Liver (tissue), 9 donors: Measurements from ENCODE around the gene PDIA3. TPM values are rescaled to one million over a fixed set of nuclear protein-coding genes. Genes with fewer than 3 reads are reported as not detected.

ENCODE experiments used
- DNase-seq: peaks from one replicate; pipeline ENCODE4 v3.0.0-alpha.2; 2017; ENCODE audit warnings: low spot score
- H3K27ac ChIP-seq, 2 donors: one replicate each; pipeline ENCODE4 v1.7.0; 2013; ENCODE audit warnings: inconsistent platforms in 2 of 2, low read length in 2 of 2, control low read depth in 1 of 2, low read depth in 1 of 2, mild to moderate bottlenecking in 1 of 2
- H3K27me3 ChIP-seq, 4 donors: one replicate each; pipeline versions ENCODE4 v1.6.1 to v1.7.0; 2013; ENCODE audit warnings: low read length in 3 of 4, inconsistent platforms in 1 of 4, mild to moderate bottlenecking in 1 of 4, moderate library complexity in 1 of 4; ENCODE audit not compliant: control insufficient read depth in 4 of 4, insufficient read depth in 4 of 4
- H3K36me3 ChIP-seq, 4 donors: one replicate each; pipeline versions ENCODE4 v1.6.1 to v1.7.0; 2013; ENCODE audit warnings: low read length in 3 of 4, mild to moderate bottlenecking in 3 of 4, low read depth in 1 of 4, moderate library complexity in 1 of 4; ENCODE audit not compliant: control insufficient read depth in 4 of 4, insufficient read depth in 3 of 4
- H3K4me1 ChIP-seq, 4 donors: one replicate each; pipeline versions ENCODE4 v1.6.1 to v1.7.0; 2013; ENCODE audit warnings: low read length in 3 of 4, mild to moderate bottlenecking in 3 of 4, moderate library complexity in 1 of 4; ENCODE audit not compliant: control insufficient read depth in 4 of 4, insufficient read depth in 4 of 4
- H3K4me3 ChIP-seq, 3 donors: one replicate each; pipeline versions ENCODE4 v1.6.1 to v1.7.0; 2013; ENCODE audit warnings: low read length in 3 of 3, control low read depth in 1 of 3, low read depth in 1 of 3, mild to moderate bottlenecking in 1 of 3
- H3K9ac ChIP-seq, 2 donors: one replicate each; pipeline ENCODE4 v1.7.0; 2013; ENCODE audit warnings: low read length in 2 of 2, mild to moderate bottlenecking in 2 of 2, moderate library complexity in 2 of 2, control low read depth in 1 of 2, low read depth in 1 of 2
- H3K9me3 ChIP-seq, 4 donors: one replicate each; pipeline versions ENCODE4 v1.6.1 to v1.7.0; 2013; ENCODE audit warnings: low read length in 3 of 4; ENCODE audit not compliant: control insufficient read depth in 4 of 4
- ATF3 ChIP-seq: IDR thresholded peaks from 2 replicates; pipeline ENCODE4 v1.6.1; 2016; ENCODE audit warnings: antibody characterized with exemption
- CTCF ChIP-seq: fragments of 150-350 bp; IDR thresholded peaks from 2 replicates; pipeline ENCODE4 v1.5.1; 2017; ENCODE audit warnings: improper control_type of control experiment, low read depth, low read length; ENCODE audit not compliant: missing input control
- EGR1 ChIP-seq, 2 donors: IDR thresholded peaks; 2 replicates each; pipeline ENCODE4 v1.6.1; 2016 to 2018; ENCODE audit warnings: antibody characterized with exemption in 2 of 2, low read depth in 2 of 2
- FOXA1 ChIP-seq: IDR thresholded peaks from 2 replicates; pipeline ENCODE4 v1.6.1; 2016; ENCODE audit warnings: antibody characterized with exemption
- FOXA2 ChIP-seq: IDR thresholded peaks from 2 replicates; pipeline ENCODE4 v1.6.1; 2016; ENCODE audit warnings: antibody characterized with exemption
- GABPA ChIP-seq, 2 donors: IDR thresholded peaks in 1 of 2; conservative IDR thresholded peaks in 1 of 2; 2 replicates each; pipeline ENCODE4 v1.6.1; 2016; ENCODE audit warnings: antibody characterized with exemption in 2 of 2, mild to moderate bottlenecking in 1 of 2, moderate library complexity in 1 of 2
- HNF4A ChIP-seq, 2 donors: conservative IDR thresholded peaks; 2 replicates each; pipeline ENCODE4 v1.6.1; 2016; ENCODE audit warnings: antibody characterized with exemption in 2 of 2, mild to moderate bottlenecking in 2 of 2
- HNF4G ChIP-seq: IDR thresholded peaks from 2 replicates; pipeline ENCODE4 v1.6.1; 2016; ENCODE audit warnings: antibody characterized with exemption
- JUND ChIP-seq, 2 donors: IDR thresholded peaks; 2 replicates each; pipeline ENCODE4 v1.6.1; 2016; ENCODE audit warnings: antibody characterized with exemption in 2 of 2
- MAX ChIP-seq: IDR thresholded peaks from 2 replicates; pipeline ENCODE4 v1.6.1; 2016; ENCODE audit warnings: antibody characterized with exemption
- NR2F2 ChIP-seq: IDR thresholded peaks from 2 replicates; pipeline ENCODE4 v1.6.1; 2016; ENCODE audit warnings: antibody characterized with exemption
- RAD21 ChIP-seq, 2 donors: IDR thresholded peaks; 2 replicates each; pipeline ENCODE4 v1.6.1; 2016; ENCODE audit warnings: antibody characterized with exemption in 2 of 2, mild to moderate bottlenecking in 2 of 2
- REST ChIP-seq: IDR thresholded peaks from 2 replicates; pipeline ENCODE4 v1.6.1; 2016; ENCODE audit warnings: antibody characterized with exemption, mild to moderate bottlenecking
- RXRA ChIP-seq, 2 donors: IDR thresholded peaks; 2 replicates each; pipeline ENCODE4 v1.6.1; 2017 to 2018; ENCODE audit warnings: antibody characterized with exemption in 2 of 2, mild to moderate bottlenecking in 1 of 2
- SP1 ChIP-seq: IDR thresholded peaks from 2 replicates; pipeline ENCODE4 v1.6.1; 2018; ENCODE audit warnings: antibody characterized with exemption, mild to moderate bottlenecking
- YY1 ChIP-seq: IDR thresholded peaks from 2 replicates; pipeline ENCODE4 v1.6.1; 2016; ENCODE audit warnings: antibody characterized with exemption, mild to moderate bottlenecking
- WGBS: extraction: QIAGEN DNeasy Blood & Tissue Kit; methylation state at CpG from one replicate; pipeline ENCODE4 v1.1.7; 2013; 5-methylcytosine and 5-hydroxymethylcytosine counted together
- polyA plus RNA-seq, 2 donors: library from polyadenylated mRNA; stranded (reverse) in 1 of 2; unstranded in 1 of 2; fragments of 200-250 nt in 1 of 2; fragments of >200 nt in 1 of 2; fragmentation: Nextera tagmentation in 1 of 2; extraction: Ambion mirVana in 1 of 2; gene quantifications; one replicate each; pipeline versions ENCODE4 v1.2.1 to v1.2.3, GENCODE V29; 2013 to 2015
- total RNA-seq, 2 donors: library from RNA; depleted of rRNA; stranded (reverse); fragments of >200 nt; gene quantifications; one replicate each; pipeline ENCODE4 v1.2.3, GENCODE V29; 2014
- donor health status: healthy.
- donor health status: healthy.
- donor health status: healthy.
- donor health status: healthy.
- donor health status: healthy.

Gene PDIA3
- total and polyA plus RNA-seq, 4 donors: 109 to 328 (median 215) TPM

GRCh38 chr15:43772624-43773023 lies 26.4 kb downstream of the PDIA3 start:
- H3K4me3 ChIP-seq: no peak overlapping the region
- H3K27ac ChIP-seq: no peak overlapping the region
- peaks cover 12 to 60% (median 55%) of the 10 kb centered on the region in 4 donors for H3K36me3 ChIP-seq
- TF ChIP-seq EGR1 (IDR thresholded peaks at IDR 0.05; ENCODE audit: low read depth in 2 of 2) (no peak), FOXA2 (no peak), ATF3 (no peak), YY1 (no peak), HNF4A (conservative IDR thresholded peaks at IDR 0.05) (no peak), RXRA (IDR thresholded peaks at IDR 0.05) (no peak), NR2F2 (no peak), FOXA1 (no peak)
- no peak for DNase-seq
- H3K4me1 ChIP-seq: peaks cover 0 to 21% (median 10%) of the 10 kb centered on the region in 4 donors
- no peaks in the 10 kb centered on the region for H3K9me3 ChIP-seq
- H3K27me3 ChIP-seq: no peaks in the 10 kb centered on the region
- no peak overlapping the region for H3K9ac ChIP-seq

GRCh38 chr15:43774062-43774461 lies 27.8 kb downstream of the PDIA3 start:
- TF ChIP-seq RAD21 (IDR thresholded peaks at IDR 0.05) (no peak), CTCF (no peak), GABPA (IDR thresholded peaks at IDR 0.05 in 1 of 2, conservative IDR thresholded peaks at IDR 0.05 in 1 of 2) (no peak), RXRA (IDR thresholded peaks at IDR 0.05) (no peak), HNF4A (conservative IDR thresholded peaks at IDR 0.05) (no peak), HNF4G (no peak), YY1 (no peak), EGR1 (IDR thresholded peaks at IDR 0.05; ENCODE audit: low read depth in 2 of 2) (no peak), MAX (no peak), FOXA1 (no peak), ATF3 (no peak), REST (no peak), SP1 (no peak), JUND (IDR thresholded peaks at IDR 0.05) (no peak), NR2F2 (no peak)
- Histone ChIP-seq H3K27me3 (no peaks in the 10 kb centered on the region), H3K4me1 (peaks cover 0 to 21% (median 11%) of the 10 kb centered on the region in 4 donors), H3K9ac (no peak overlapping the region), H3K27ac (no peak overlapping the region), H3K4me3 (no peak overlapping the region), H3K9me3 (no peaks in the 10 kb centered on the region), H3K36me3 (peaks cover 6 to 48% (median 43%) of the 10 kb centered on the region in 4 donors)
- WGBS: 65% methylated on average over 4 of the region's 4 CpGs
- no peak for DNase-seq
